CD4-positive, alpha-beta memory T cell (primary cell): ENCODE data around the gene RDH12. TPM values are rescaled to one million over a fixed set of nuclear protein-coding genes. Genes with fewer than 3 reads are reported as not detected.

Source experiments
- CTCF ChIA-PET: fragments of 350-600 bp; sonication (Branson Sonifier 250); formaldehyde crosslinking; loops from one replicate; lab custom pipeline; 2021; ENCODE audit warnings: inconsistent platforms; ENCODE audit not compliant: partially characterized antibody; lab: Charles Lee
- POLR2A ChIA-PET: fragments of 350-600 bp; sonication (Branson Sonifier 250); formaldehyde crosslinking; loops from one replicate; lab custom pipeline; 2021; ENCODE audit not compliant: partially characterized antibody; lab: Charles Lee
- DNase-seq, 5 donors: peaks; one replicate each; pipeline versions ENCODE4 v3.0.0 to v3.0.0-alpha.2; 2020 to 2022; ENCODE audit warnings: mixed read lengths in 1 of 5
- H3K27ac ChIP-seq: one replicate; pipeline ENCODE4 v1.7.0; 2013; ENCODE audit warnings: low read depth, low read length
- H3K27me3 ChIP-seq: 2 replicates; pipeline ENCODE4 v1.7.0; 2013; ENCODE audit warnings: mild to moderate bottlenecking, low read length, moderate library complexity; ENCODE audit not compliant: insufficient read depth
- H3K36me3 ChIP-seq: 2 replicates; pipeline ENCODE4 v1.7.0; 2013; ENCODE audit warnings: mild to moderate bottlenecking, low read length, moderate library complexity; ENCODE audit not compliant: insufficient read depth
- H3K4me1 ChIP-seq: 2 replicates; pipeline ENCODE4 v1.7.0; 2013; ENCODE audit warnings: mild to moderate bottlenecking, low read length, moderate library complexity; ENCODE audit not compliant: insufficient read depth
- H3K4me3 ChIP-seq, 2 donors: one replicate each; pipeline ENCODE4 v1.7.0; 2013; ENCODE audit warnings: low read length in 2 of 2, mild to moderate bottlenecking in 1 of 2
- H3K9me3 ChIP-seq, 2 donors: one replicate each; pipeline ENCODE4 v1.7.0; 2013; ENCODE audit warnings: low read length in 2 of 2, control low read depth in 1 of 2; ENCODE audit not compliant: control insufficient read depth in 1 of 2
- H3K27ac Mint-ChIP-seq, 7 donors: one replicate each; pipeline ENCODE4 v1.8.0; 2020 to 2021; ENCODE audit warnings: mixed read lengths in 7 of 7, mild to moderate bottlenecking in 6 of 7, inconsistent platforms in 3 of 7, moderate library complexity in 3 of 7
- H3K27me3 Mint-ChIP-seq, 2 donors: one replicate each; pipeline ENCODE4 v1.8.0; 2020 to 2021; ENCODE audit warnings: mixed read lengths in 2 of 2
- H3K36me3 Mint-ChIP-seq, 2 donors: one replicate each; pipeline ENCODE4 v1.8.0; 2020 to 2021; ENCODE audit warnings: mixed read lengths in 2 of 2, inconsistent platforms in 1 of 2, mild to moderate bottlenecking in 1 of 2
- H3K4me1 Mint-ChIP-seq, 4 donors: one replicate each; pipeline ENCODE4 v1.8.0; 2020 to 2021; ENCODE audit warnings: mixed read lengths in 4 of 4, mild to moderate bottlenecking in 1 of 4
- H3K4me3 Mint-ChIP-seq, 8 donors: one replicate each; pipeline ENCODE4 v1.8.0; 2020 to 2021; ENCODE audit warnings: mixed read lengths in 8 of 8, mild to moderate bottlenecking in 7 of 8, moderate library complexity in 6 of 8, inconsistent platforms in 3 of 8
- H3K9me3 Mint-ChIP-seq, 8 donors: one replicate each; pipeline ENCODE4 v1.8.0; 2020 to 2021; ENCODE audit warnings: mixed read lengths in 8 of 8, mild to moderate bottlenecking in 5 of 8, inconsistent platforms in 3 of 8, moderate library complexity in 1 of 8
- intact Hi-C: fragments of 100-400 bp; cut with micrococcal nuclease; formaldehyde crosslinking; loops from one replicate; pipeline ENCODE4 v1.15.1; 2023
- polyA plus RNA-seq, 2 donors: library from polyadenylated mRNA; unstranded; fragments of 300-500 nt; fragmentation: Illumina TruSeq; gene quantifications; one replicate each; pipeline ENCODE4 v1.2.3, GENCODE V29; 2021
- total RNA-seq, 2 experiments: library from RNA; stranded (reverse); gene quantifications; one replicate each; pipeline ENCODE4 v1.2.3, GENCODE V29; 2021

The RDH12 gene
- total and polyA plus RNA-seq, 4 experiments from 2014 or later = not detected

DNA sequence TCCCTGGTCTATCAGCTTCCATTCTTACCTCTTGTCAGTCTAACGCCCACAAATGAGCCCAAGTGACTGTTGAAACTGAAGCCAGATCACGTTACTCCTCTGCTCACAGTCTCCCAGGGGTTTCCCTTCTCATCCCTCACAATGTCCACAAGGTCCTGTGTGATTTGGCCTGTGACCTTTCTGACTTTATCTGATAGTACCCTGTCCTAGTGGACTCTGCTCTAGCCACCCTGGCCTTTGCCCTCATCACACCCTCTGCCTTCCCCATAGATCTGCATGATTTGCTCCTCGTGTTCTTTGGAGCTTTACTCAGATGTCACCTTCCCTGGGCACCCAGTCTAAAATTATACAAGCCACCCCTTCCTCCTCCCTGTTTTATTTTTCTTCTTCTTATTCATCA lies 55.5 kb downstream of the RDH12 start:
- H3K9me3 ChIP-seq = no peaks in the 10 kb centered on the region
- Mint-ChIP-seq H3K36me3 (peaks cover 77 to 82% of the 10 kb centered on the region in 2 donors), H3K4me3 (no peak overlapping the region), H3K27me3 (no peaks in the 10 kb centered on the region), H3K9me3 (no peaks in the 10 kb centered on the region), H3K4me1 (no peaks in the 10 kb centered on the region), H3K27ac (peak overlapping the region in 2 of 7 donors; percentile 33 to 52)
- no peak for DNase-seq
- no peak overlapping the region for H3K27ac ChIP-seq
- H3K4me3 ChIP-seq = no peak overlapping the region
- intact Hi-C loops = no loop called here
- H3K4me1 ChIP-seq = no peaks in the 10 kb centered on the region
- CTCF ChIA-PET = interaction anchor here (1.3 kb wide), 1 partner anchor 9 kb away, joined by 3 read pairs; no protein-coding TSS in a partner anchor
- peaks cover 41% of the 10 kb centered on the region for H3K36me3 ChIP-seq
- H3K27me3 ChIP-seq = no peaks in the 10 kb centered on the region
- POLR2A ChIA-PET = no interaction called here

DNA sequence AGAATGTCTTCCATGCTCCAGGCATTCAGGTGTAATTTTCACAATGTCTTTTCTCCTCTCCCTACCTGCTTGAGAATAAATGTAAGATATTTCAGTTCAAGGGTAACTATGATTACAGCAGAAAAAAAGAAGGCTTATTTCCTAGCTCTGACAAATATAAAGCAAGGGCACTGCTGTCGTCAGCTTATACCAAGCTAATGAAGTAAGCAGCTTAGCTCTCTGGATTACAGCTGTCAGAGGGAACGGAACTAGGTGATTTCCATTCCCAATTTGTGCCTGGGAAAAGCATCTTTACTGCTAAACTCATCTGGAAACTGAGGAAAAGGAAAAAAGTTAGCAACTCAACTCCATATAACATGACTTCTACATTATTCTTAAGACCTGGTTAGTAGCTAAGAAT lies 58.2 kb downstream of the RDH12 start:
- H3K27ac Mint-ChIP-seq = no peak overlapping the region
- Histone ChIP-seq H3K27ac (no peak overlapping the region), H3K4me1 (no peaks in the 10 kb centered on the region), H3K4me3 (no peak overlapping the region), H3K9me3 (no peaks in the 10 kb centered on the region), H3K27me3 (no peaks in the 10 kb centered on the region), H3K36me3 (peaks cover 30% of the 10 kb centered on the region)
- POLR2A ChIA-PET = no interaction called here
- H3K27me3 Mint-ChIP-seq = no peaks in the 10 kb centered on the region
- H3K9me3 Mint-ChIP-seq = no peaks in the 10 kb centered on the region
- peaks cover 68 to 77% of the 10 kb centered on the region in 2 donors for H3K36me3 Mint-ChIP-seq
- intact Hi-C loops = no loop called here
- no peak for DNase-seq
- CTCF ChIA-PET = no interaction called here
- H3K4me1 Mint-ChIP-seq = no peaks in the 10 kb centered on the region
- no peak overlapping the region for H3K4me3 Mint-ChIP-seq

- H3K36me3 ChIP-seq = peaks cover 48% of the 10 kb centered on the region
Measured at GRCh38 chr14:67762051-67762450, 60.4 kb downstream of the RDH12 start.

GRCh38 chr14:67763158-67763822 lies 61.6 kb downstream of the RDH12 start:
- no peak for DNase-seq
- Mint-ChIP-seq H3K27ac (no peak overlapping the region), H3K9me3 (no peaks in the 10 kb centered on the region), H3K27me3 (no peaks in the 10 kb centered on the region), H3K4me3 (no peak overlapping the region), H3K4me1 (no peaks in the 10 kb centered on the region), H3K36me3 (peaks cover 63 to 81% of the 10 kb centered on the region in 2 donors)
- H3K27ac ChIP-seq = no peak overlapping the region
- intact Hi-C loops = no loop called here
- H3K4me1 ChIP-seq = no peaks in the 10 kb centered on the region
- ChIA-PET POLR2A (no interaction called here), CTCF (interaction anchor here (0.6 to 1.2 kb wide), 2 partner anchors 144 to 1172 kb away, joined by 3 read pairs; no protein-coding TSS in a partner anchor)
- no peaks in the 10 kb centered on the region for H3K27me3 ChIP-seq
- H3K4me3 ChIP-seq = no peak overlapping the region
- no peaks in the 10 kb centered on the region for H3K9me3 ChIP-seq
- peaks cover 57% of the 10 kb centered on the region for H3K36me3 ChIP-seq

More at GRCh38 chr14:67762051-67762450, 60.4 kb downstream of the RDH12 start:
- H3K27ac ChIP-seq = no peak overlapping the region
- intact Hi-C loops = no loop called here
- H3K27me3 ChIP-seq = no peaks in the 10 kb centered on the region
- no peak overlapping the region for H3K4me3 ChIP-seq
- H3K4me3 Mint-ChIP-seq = no peak overlapping the region
- ChIA-PET POLR2A (no interaction called here), CTCF (no interaction called here)
- peaks cover 62 to 78% of the 10 kb centered on the region in 2 donors for H3K36me3 Mint-ChIP-seq
- no peaks in the 10 kb centered on the region for H3K27me3 Mint-ChIP-seq
- no peak overlapping the region for H3K27ac Mint-ChIP-seq
- no peaks in the 10 kb centered on the region for H3K4me1 Mint-ChIP-seq
- no peaks in the 10 kb centered on the region for H3K4me1 ChIP-seq
- no peak for DNase-seq
- no peaks in the 10 kb centered on the region for H3K9me3 ChIP-seq
- no peaks in the 10 kb centered on the region for H3K9me3 Mint-ChIP-seq

- peaks cover 69 to 89% of the 10 kb centered on the region in 2 donors for H3K36me3 Mint-ChIP-seq
- DNase-seq = no peak
Measured at GRCh38 chr14:67764496-67764895, 62.8 kb downstream of the RDH12 start.

GRCh38 chr14:67765192-67765834 lies 63.6 kb downstream of the RDH12 start:
- peaks cover 69 to 89% of the 10 kb centered on the region in 2 donors for H3K36me3 Mint-ChIP-seq
- Histone ChIP-seq H3K9me3 (no peaks in the 10 kb centered on the region), H3K36me3 (peaks cover 66% of the 10 kb centered on the region), H3K4me3 (no peak overlapping the region), H3K27ac (no peak overlapping the region), H3K27me3 (no peaks in the 10 kb centered on the region), H3K4me1 (no peaks in the 10 kb centered on the region)
- peak overlapping the region in 1 of 7 donors; percentile 29 for H3K27ac Mint-ChIP-seq
- intact Hi-C loops = no loop called here
- ChIA-PET POLR2A (no interaction called here), CTCF (no interaction called here)
- no peak overlapping the region for H3K4me3 Mint-ChIP-seq
- H3K4me1 Mint-ChIP-seq = no peaks in the 10 kb centered on the region
- DNase-seq = no peak
- no peaks in the 10 kb centered on the region for H3K27me3 Mint-ChIP-seq
- H3K9me3 Mint-ChIP-seq = no peaks in the 10 kb centered on the region

More at GRCh38 chr14:67764496-67764895, 62.8 kb downstream of the RDH12 start:
- no peaks in the 10 kb centered on the region for H3K9me3 Mint-ChIP-seq
- ChIA-PET POLR2A (no interaction called here), CTCF (no interaction called here)
- H3K27ac Mint-ChIP-seq = no peak overlapping the region
- no peak overlapping the region for H3K4me3 Mint-ChIP-seq
- no peaks in the 10 kb centered on the region for H3K27me3 Mint-ChIP-seq
- H3K36me3 ChIP-seq = peaks cover 68% of the 10 kb centered on the region
- H3K4me3 ChIP-seq = no peak overlapping the region
- no peak overlapping the region for H3K27ac ChIP-seq
- no peaks in the 10 kb centered on the region for H3K27me3 ChIP-seq
- intact Hi-C loops = no loop called here
- H3K4me1 ChIP-seq = no peaks in the 10 kb centered on the region
- no peaks in the 10 kb centered on the region for H3K4me1 Mint-ChIP-seq
- H3K9me3 ChIP-seq = no peaks in the 10 kb centered on the region

DNA sequence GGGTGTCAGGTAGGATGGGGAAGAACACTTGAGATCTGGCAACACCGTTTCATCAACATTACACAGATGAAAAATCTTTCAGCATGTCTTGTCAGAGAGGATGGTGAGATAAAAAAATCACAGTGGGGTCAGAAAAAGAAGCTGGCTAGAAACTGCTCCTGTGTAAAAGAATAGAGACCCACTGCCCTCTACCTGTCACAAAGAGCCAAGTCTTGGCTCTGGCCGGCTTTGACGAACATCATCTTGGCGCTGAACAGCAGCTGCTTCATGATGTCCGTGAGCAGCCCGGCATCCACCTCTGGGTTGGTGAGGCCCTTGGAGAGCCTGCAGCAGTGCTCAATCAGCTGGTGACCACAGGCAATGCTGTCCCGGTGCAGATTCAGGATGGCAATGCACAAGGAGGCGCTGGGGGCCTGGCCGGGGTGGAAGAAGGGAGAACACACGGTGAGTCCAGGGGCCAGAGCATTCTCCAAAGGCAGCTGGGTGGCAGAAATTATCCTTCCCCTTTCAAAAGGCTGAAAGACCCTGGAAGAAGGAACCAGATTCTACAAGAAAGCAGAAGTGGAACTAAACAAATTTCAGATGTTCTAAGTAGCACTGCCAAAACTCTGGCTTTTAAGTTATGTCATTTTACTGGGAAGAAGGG lies 64.5 kb downstream of the RDH12 start:
- Mint-ChIP-seq H3K4me1 (no peaks in the 10 kb centered on the region), H3K4me3 (no peak overlapping the region), H3K27ac (peak overlapping the region in 2 of 7 donors; percentile 29 to 71), H3K36me3 (peaks cover 63 to 86% of the 10 kb centered on the region in 2 donors), H3K27me3 (no peaks in the 10 kb centered on the region), H3K9me3 (no peaks in the 10 kb centered on the region)
- ChIA-PET POLR2A (no interaction called here), CTCF (no interaction called here)
- Histone ChIP-seq H3K4me1 (no peaks in the 10 kb centered on the region), H3K27ac (no peak overlapping the region), H3K36me3 (peaks cover 62% of the 10 kb centered on the region), H3K4me3 (no peak overlapping the region), H3K9me3 (no peaks in the 10 kb centered on the region), H3K27me3 (no peaks in the 10 kb centered on the region)
- intact Hi-C loops = no loop called here
- DNase-seq = no peak
